ENCODE data around the gene DCTN2.

- no peak for TF ChIP-seq ZFX (IDR thresholded peaks at IDR 0.05)
- TF ChIP-seq, protein P1, sequence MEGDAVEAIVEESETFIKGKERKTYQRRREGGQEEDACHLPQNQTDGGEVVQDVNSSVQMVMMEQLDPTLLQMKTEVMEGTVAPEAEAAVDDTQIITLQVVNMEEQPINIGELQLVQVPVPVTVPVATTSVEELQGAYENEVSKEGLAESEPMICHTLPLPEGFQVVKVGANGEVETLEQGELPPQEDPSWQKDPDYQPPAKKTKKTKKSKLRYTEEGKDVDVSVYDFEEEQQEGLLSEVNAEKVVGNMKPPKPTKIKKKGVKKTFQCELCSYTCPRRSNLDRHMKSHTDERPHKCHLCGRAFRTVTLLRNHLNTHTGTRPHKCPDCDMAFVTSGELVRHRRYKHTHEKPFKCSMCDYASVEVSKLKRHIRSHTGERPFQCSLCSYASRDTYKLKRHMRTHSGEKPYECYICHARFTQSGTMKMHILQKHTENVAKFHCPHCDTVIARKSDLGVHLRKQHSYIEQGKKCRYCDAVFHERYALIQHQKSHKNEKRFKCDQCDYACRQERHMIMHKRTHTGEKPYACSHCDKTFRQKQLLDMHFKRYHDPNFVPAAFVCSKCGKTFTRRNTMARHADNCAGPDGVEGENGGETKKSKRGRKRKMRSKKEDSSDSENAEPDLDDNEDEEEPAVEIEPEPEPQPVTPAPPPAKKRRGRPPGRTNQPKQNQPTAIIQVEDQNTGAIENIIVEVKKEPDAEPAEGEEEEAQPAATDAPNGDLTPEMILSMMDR (conservative IDR thresholded peaks at IDR 0.05): no peak
Measured at GRCh38 chr12:57490126-57490525, 56.9 kb downstream of the DCTN2 start.
